DND-41 (cell line): Measurements from ENCODE around the gene GLYATL2.

Experiments
- ATAC-seq: fragments of 200-7000 bp; cut with Tn5 transposase; 3 replicates; pipeline ENCODE4 v1.9.1; 2021; ENCODE audit warnings: low read depth; ENCODE audit not compliant: insufficient read depth
- DNase-seq: peaks from one replicate; pipeline ENCODE4 v3.0.0-alpha.2; 2020
- H2AFZ ChIP-seq: 2 replicates; pipeline ENCODE4 v1.6.0; 2012; ENCODE audit warnings: low read depth, low read length
- H3K27ac ChIP-seq: 2 replicates; pipeline ENCODE4 v1.5.1; 2012; ENCODE audit warnings: low read length, inconsistent platforms
- H3K27me3 ChIP-seq: fragments of 200-600 bp; sonication (generic); 2 replicates; pipeline ENCODE4 v1.6.0; 2012; ENCODE audit warnings: low read length, mild to moderate bottlenecking, inconsistent platforms; ENCODE audit not compliant: insufficient read depth, poor library complexity
- H3K36me3 ChIP-seq: 2 replicates; pipeline ENCODE4 v1.5.1; 2012; ENCODE audit warnings: low read length, inconsistent platforms; ENCODE audit not compliant: insufficient read depth
- H3K4me1 ChIP-seq: 2 replicates; pipeline ENCODE4 v1.5.1; 2012; ENCODE audit warnings: mild to moderate bottlenecking, low read length; ENCODE audit not compliant: insufficient read depth
- H3K4me2 ChIP-seq: 2 replicates; pipeline ENCODE4 v1.6.0; 2012; ENCODE audit warnings: mild to moderate bottlenecking, moderate library complexity, low read length, inconsistent platforms; ENCODE audit not compliant: insufficient read depth
- H3K4me3 ChIP-seq, 2 experiments: fragments of 200-600 bp in 1 of 2; shearing (Covaris generic) in 1 of 2; 2 replicates each; pipeline ENCODE4 v1.5.1; 2012 to 2016; ENCODE audit warnings: inconsistent platforms in 2 of 2, low read length in 2 of 2, mild to moderate bottlenecking in 2 of 2, low read depth in 1 of 2, moderate library complexity in 1 of 2
- H3K79me2 ChIP-seq: 2 replicates; pipeline ENCODE4 v1.6.0; 2012; ENCODE audit warnings: low read length, inconsistent platforms; ENCODE audit not compliant: insufficient read depth
- H3K9ac ChIP-seq: 2 replicates; pipeline ENCODE4 v1.6.0; 2012; ENCODE audit warnings: low read depth, mild to moderate bottlenecking, inconsistent platforms, low read length, moderate library complexity
- H3K9me3 ChIP-seq: 2 replicates; pipeline ENCODE4 v1.5.1; 2012; ENCODE audit warnings: low read length, moderate library complexity, mild to moderate bottlenecking, inconsistent platforms; ENCODE audit not compliant: insufficient read depth, severe bottlenecking
- H4K20me1 ChIP-seq: 2 replicates; pipeline ENCODE4 v1.6.0; 2012; ENCODE audit warnings: low read length; ENCODE audit not compliant: insufficient read depth
- EZH2 ChIP-seq: IDR thresholded peaks from 3 replicates; pipeline ENCODE4 v1.6.1; 2012; ENCODE audit warnings: borderline replicate concordance, low read depth, mild to moderate bottlenecking, moderate library complexity, low read length, inconsistent platforms; ENCODE audit not compliant: severe bottlenecking
- TF ChIP-seq, protein P1 (sequence below): IDR thresholded peaks from 2 replicates; pipeline ENCODE4 v1.5.1; 2012; ENCODE audit warnings: borderline replicate concordance, low read length, moderate library complexity, mild to moderate bottlenecking; ENCODE audit not compliant: poor library complexity, severe bottlenecking; ENCODE audit errors: extremely low read depth

GLYATL2 gene

DNA sequence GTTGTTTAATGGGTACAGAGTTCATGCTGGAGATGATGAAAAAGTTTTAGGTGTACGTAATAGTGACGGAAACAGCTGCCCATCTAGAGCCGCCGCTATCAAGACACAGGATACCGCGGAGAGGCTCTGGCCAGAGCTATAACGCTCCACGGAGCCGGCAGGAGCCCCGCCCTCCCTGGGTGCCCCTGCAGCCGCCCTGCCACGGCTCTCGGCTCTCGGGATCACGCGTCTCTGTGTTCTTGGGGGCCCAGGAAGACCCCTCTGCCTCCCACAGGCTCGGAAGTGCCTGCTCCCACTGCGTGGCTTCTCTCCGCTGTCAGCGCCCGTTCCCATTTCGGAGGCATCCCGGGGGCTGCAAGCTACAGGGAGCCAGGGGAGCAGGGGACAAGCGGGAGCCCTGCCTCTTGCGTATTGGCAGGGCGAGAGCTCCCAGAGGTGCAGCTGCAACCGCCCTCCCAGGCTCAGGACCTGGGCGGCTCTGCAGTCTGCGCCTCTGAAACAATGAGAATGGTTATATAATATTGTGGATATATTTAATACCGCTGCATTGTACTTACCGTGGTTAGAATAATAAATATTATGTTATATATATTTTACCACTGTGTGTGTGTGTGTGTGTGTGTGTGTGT lies 13.7 kb downstream of the GLYATL2 start:
- Histone ChIP-seq H4K20me1 (no peaks in the 10 kb centered on the region), H3K79me2 (no peaks in the 10 kb centered on the region), H3K9ac (no peak overlapping the region), H3K4me1 (no peaks in the 10 kb centered on the region), H3K27me3 (no peaks in the 10 kb centered on the region), H3K9me3 (no peaks in the 10 kb centered on the region), H3K36me3 (no peaks in the 10 kb centered on the region), H3K4me3 (no peak overlapping the region), H3K4me2 (no peak overlapping the region), H3K27ac (no peak overlapping the region), H2AFZ (no peak overlapping the region)
- DNase-seq (no peak), ATAC-seq (no peak)
- TF ChIP-seq, protein P1, sequence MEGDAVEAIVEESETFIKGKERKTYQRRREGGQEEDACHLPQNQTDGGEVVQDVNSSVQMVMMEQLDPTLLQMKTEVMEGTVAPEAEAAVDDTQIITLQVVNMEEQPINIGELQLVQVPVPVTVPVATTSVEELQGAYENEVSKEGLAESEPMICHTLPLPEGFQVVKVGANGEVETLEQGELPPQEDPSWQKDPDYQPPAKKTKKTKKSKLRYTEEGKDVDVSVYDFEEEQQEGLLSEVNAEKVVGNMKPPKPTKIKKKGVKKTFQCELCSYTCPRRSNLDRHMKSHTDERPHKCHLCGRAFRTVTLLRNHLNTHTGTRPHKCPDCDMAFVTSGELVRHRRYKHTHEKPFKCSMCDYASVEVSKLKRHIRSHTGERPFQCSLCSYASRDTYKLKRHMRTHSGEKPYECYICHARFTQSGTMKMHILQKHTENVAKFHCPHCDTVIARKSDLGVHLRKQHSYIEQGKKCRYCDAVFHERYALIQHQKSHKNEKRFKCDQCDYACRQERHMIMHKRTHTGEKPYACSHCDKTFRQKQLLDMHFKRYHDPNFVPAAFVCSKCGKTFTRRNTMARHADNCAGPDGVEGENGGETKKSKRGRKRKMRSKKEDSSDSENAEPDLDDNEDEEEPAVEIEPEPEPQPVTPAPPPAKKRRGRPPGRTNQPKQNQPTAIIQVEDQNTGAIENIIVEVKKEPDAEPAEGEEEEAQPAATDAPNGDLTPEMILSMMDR, result no peak
- TF ChIP-seq EZH2, result no peak

DNA sequence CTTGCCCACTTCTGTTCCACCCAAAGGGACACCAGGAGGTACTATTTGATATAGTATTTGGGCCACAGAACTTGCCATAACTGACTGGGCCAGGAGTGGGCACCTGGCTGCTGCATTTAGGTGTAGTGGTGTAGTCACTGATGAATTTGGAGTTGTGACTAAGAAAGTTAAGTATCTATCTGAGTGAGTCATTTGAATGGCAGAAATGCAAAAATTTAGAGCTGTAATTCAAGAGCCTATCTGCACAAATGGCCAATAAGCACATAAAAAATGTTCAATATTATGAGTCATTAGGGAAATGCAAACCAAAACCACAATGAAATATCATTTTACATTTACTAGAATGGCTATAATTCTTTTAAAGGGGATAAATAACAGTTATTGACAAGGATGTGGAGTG lies 14.7 kb downstream of the GLYATL2 start:
- no peaks in the 10 kb centered on the region for H3K79me2 ChIP-seq
- no peak for TF ChIP-seq EZH2
- TF ChIP-seq, protein P1, result no peak
- H3K36me3 ChIP-seq, result no peaks in the 10 kb centered on the region
- no peak overlapping the region for H3K4me2 ChIP-seq
- ATAC-seq (no peak), DNase-seq (no peak)
- no peaks in the 10 kb centered on the region for H3K9me3 ChIP-seq
- no peaks in the 10 kb centered on the region for H3K4me1 ChIP-seq
- H3K27ac ChIP-seq, result no peak overlapping the region
- no peak overlapping the region for H2AFZ ChIP-seq
- H3K4me3 ChIP-seq, result no peak overlapping the region
- H3K27me3 ChIP-seq, result no peaks in the 10 kb centered on the region
- H3K9ac ChIP-seq, result no peak overlapping the region
- no peaks in the 10 kb centered on the region for H4K20me1 ChIP-seq

- H3K36me3 ChIP-seq, result no peaks in the 10 kb centered on the region
- H3K4me2 ChIP-seq, result no peak overlapping the region
- no peak overlapping the region for H3K9ac ChIP-seq
- TF ChIP-seq EZH2, result no peak
- TF ChIP-seq, protein P1, result no peak
- H3K79me2 ChIP-seq, result no peaks in the 10 kb centered on the region
- DNase-seq (no peak), ATAC-seq (no peak)
- no peaks in the 10 kb centered on the region for H3K27me3 ChIP-seq
- H4K20me1 ChIP-seq, result no peaks in the 10 kb centered on the region
- no peak overlapping the region for H2AFZ ChIP-seq
- H3K4me1 ChIP-seq, result no peaks in the 10 kb centered on the region
- H3K27ac ChIP-seq, result no peak overlapping the region
- H3K4me3 ChIP-seq, result no peak overlapping the region
- H3K9me3 ChIP-seq, result peaks cover 19% of the 10 kb centered on the region
Observed at GRCh38 chr11:58813693-58814092, 30.8 kb downstream of the GLYATL2 start.

GRCh38 chr11:58811499-58811898 lies 33.0 kb downstream of the GLYATL2 start:
- no peak overlapping the region for H3K9ac ChIP-seq
- DNase-seq (no peak), ATAC-seq (no peak)
- no peaks in the 10 kb centered on the region for H3K27me3 ChIP-seq
- no peak for TF ChIP-seq EZH2
- TF ChIP-seq, protein P1, result no peak
- peaks cover 19% of the 10 kb centered on the region for H3K9me3 ChIP-seq
- no peak overlapping the region for H3K4me3 ChIP-seq
- H3K27ac ChIP-seq, result no peak overlapping the region
- no peaks in the 10 kb centered on the region for H3K4me1 ChIP-seq
- no peaks in the 10 kb centered on the region for H3K36me3 ChIP-seq
- no peaks in the 10 kb centered on the region for H4K20me1 ChIP-seq
- H3K79me2 ChIP-seq, result no peaks in the 10 kb centered on the region
- no peak overlapping the region for H2AFZ ChIP-seq
- no peak overlapping the region for H3K4me2 ChIP-seq
